PC-9 (cell line): ENCODE measurements around the gene HHIPL1. TPM values are rescaled to one million over a fixed set of nuclear protein-coding genes. Genes with fewer than 3 reads are reported as not detected.

Source experiments
- BruUV-seq: library from RNA; stranded (reverse); fragments of 400-500 nt; replicated peaks from 2 replicates; lab custom pipeline; 2021; lab: Mats Ljungman, UMichigan
- CTCF ChIA-PET: fragments of 300-600 bp; sonication (Branson Sonifier 250); formaldehyde crosslinking; loops from one replicate; lab custom pipeline; 2022; ENCODE audit warnings: antibody characterized with exemption; lab: Charles Lee
- POLR2A ChIA-PET: fragments of 300-600 bp; sonication (Branson Sonifier 250); formaldehyde crosslinking; loops from one replicate; lab custom pipeline; 2022; ENCODE audit warnings: antibody characterized with exemption; ENCODE audit not compliant: unreplicated experiment; lab: Charles Lee
- DNase-seq, 2 experiments: peaks; one replicate each; pipeline versions ENCODE4 v3.0.0 to v3.0.0-alpha.2; 2015 to 2022; ENCODE audit warnings: mixed read lengths in 1 of 2
- H2AFZ ChIP-seq: fragments of 200-600 bp; sonication (generic); 2 replicates; pipeline ENCODE4 v1.8.1; 2017; ENCODE audit warnings: antibody characterized with exemption
- H3F3A ChIP-seq: fragments of 200-600 bp; sonication (generic); 2 replicates; pipeline ENCODE4 v1.8.1; 2017; ENCODE audit warnings: antibody characterized with exemption, mild to moderate bottlenecking, low read depth; ENCODE audit not compliant: insufficient read depth
- H3K27ac ChIP-seq: fragments of 200-600 bp; sonication (generic); 2 replicates; pipeline ENCODE4 v1.6.1; 2016; ENCODE audit warnings: mixed run types
- H3K27me3 ChIP-seq: fragments of 200-600 bp; sonication (generic); 2 replicates; pipeline ENCODE4 v1.6.1; 2016; ENCODE audit warnings: low read depth, mixed run types; ENCODE audit not compliant: insufficient read depth
- H3K36me3 ChIP-seq: fragments of 200-600 bp; sonication (generic); 2 replicates; pipeline ENCODE4 v1.6.1; 2016; ENCODE audit warnings: low read depth, mixed run types
- H3K4me1 ChIP-seq: fragments of 200-600 bp; sonication (generic); replicated peaks from 2 replicates; pipeline ENCODE4 v1.6.1; 2016; ENCODE audit warnings: mixed run types; ENCODE audit not compliant: insufficient read depth
- H3K4me2 ChIP-seq: fragments of 200-600 bp; sonication (generic); 2 replicates; pipeline ENCODE4 v1.6.1; 2017; ENCODE audit warnings: mixed run types
- H3K4me3 ChIP-seq: fragments of 200-600 bp; sonication (generic); 2 replicates; pipeline ENCODE4 v1.6.1; 2016; ENCODE audit warnings: mixed run types
- H3K79me2 ChIP-seq: fragments of 200-600 bp; sonication (generic); 2 replicates; pipeline ENCODE4 v1.6.1; 2017; ENCODE audit warnings: low read depth, mixed run types
- H3K9me2 ChIP-seq: fragments of 200-600 bp; sonication (generic); 2 replicates; pipeline ENCODE4 v1.8.1; 2017; ENCODE audit warnings: mild to moderate bottlenecking; ENCODE audit not compliant: insufficient read depth
- H3K9me3 ChIP-seq: fragments of 200-600 bp; sonication (generic); 2 replicates; pipeline ENCODE4 v1.8.1; 2016; ENCODE audit warnings: low read depth; ENCODE audit not compliant: insufficient read depth
- H4K20me1 ChIP-seq: fragments of 200-600 bp; sonication (generic); 2 replicates; pipeline ENCODE4 v1.8.1; 2017; ENCODE audit not compliant: insufficient read depth
- EZH2 ChIP-seq: fragments of 200-600 bp; sonication (generic); IDR thresholded peaks from 2 replicates; pipeline ENCODE4 v1.8.0; 2017; ENCODE audit warnings: antibody characterized with exemption, low read depth
- intact Hi-C: fragments of 100-400 bp; cut with micrococcal nuclease; formaldehyde crosslinking; loops from one replicate; pipeline ENCODE4 v1.10.0; 2022; ENCODE audit not compliant: unreplicated experiment
- total RNA-seq: library from RNA; stranded (reverse); gene quantifications from 2 replicates; pipeline ENCODE4 v1.2.3, GENCODE V29; 2021
- TF ChIP-seq, protein P1 (sequence below): fragments of 200-600 bp; sonication (generic); conservative IDR thresholded peaks from 2 replicates; pipeline ENCODE4 v1.6.1; 2017; ENCODE audit warnings: mixed run types, antibody characterized with exemption, mild to moderate bottlenecking, moderate library complexity

HHIPL1 gene
- total RNA-seq, 1 experiment from 2014 or later: 0.28 TPM

DNA sequence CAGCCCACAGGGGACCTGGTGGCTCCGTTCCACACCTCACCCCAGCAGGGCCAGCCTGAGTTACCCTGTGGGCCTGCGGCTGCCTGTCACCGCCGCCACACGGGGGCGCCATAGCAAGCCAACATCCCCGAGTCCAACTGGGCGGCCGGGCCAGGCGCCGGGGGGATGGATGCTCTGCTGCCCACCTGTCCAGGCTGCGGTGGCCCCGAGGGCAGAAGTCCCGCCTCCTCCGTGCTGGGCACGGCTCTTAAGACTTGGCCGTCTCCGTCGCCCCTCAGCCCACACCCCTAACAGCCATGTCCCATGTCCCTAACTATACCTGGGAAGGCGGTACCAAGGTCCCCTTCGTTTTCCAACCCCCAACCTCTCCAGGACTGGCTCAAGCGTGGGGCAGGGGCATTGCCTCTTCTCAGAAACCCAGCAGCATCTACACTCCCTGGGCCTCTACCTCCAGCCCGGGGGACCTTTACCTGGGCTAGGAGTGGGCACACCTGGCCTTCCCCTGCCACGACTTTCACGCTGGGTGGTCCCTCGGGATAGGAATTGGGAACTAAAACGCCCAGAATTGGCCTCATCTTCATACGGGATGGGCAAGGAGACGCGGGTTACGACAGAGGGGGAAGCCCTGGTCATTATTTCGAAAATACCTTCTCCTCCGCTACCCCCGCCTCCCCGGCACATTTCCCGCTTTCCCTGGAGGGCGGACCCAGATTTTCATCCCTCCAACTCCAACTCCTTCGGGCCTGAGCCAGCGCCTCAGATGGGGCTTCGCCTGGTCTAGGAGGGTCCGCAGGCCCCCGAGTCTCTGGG, 38.1 kb downstream of the HHIPL1 start:
- intact Hi-C loops: loop anchor here (2.0 to 10.0 kb wide), 2 partner anchors 202 to 298 kb away; no protein-coding TSS in a partner anchor
- Histone ChIP-seq H4K20me1 (no peaks in the 10 kb centered on the region), H3K79me2 (no peaks in the 10 kb centered on the region), H3K4me3 (peak overlapping the region; percentile 61), H3K9me3 (no peaks in the 10 kb centered on the region), H3K4me1 (no peaks in the 10 kb centered on the region), H3K27ac (no peak overlapping the region), H3K27me3 (peaks cover 11% of the 10 kb centered on the region; the same call in 1 of the 2 replicates), H3F3A (no peaks in the 10 kb centered on the region), H3K9me2 (no peaks in the 10 kb centered on the region), H2AFZ (peak overlapping the region; percentile 90), H3K4me2 (peak overlapping the region; percentile 89), H3K36me3 (no peaks in the 10 kb centered on the region)
- CTCF ChIA-PET: interaction anchor here (0.7 kb wide), 1 partner anchor 422 kb away, joined by 4 read pairs; no protein-coding TSS in a partner anchor
- POLR2A ChIA-PET: no interaction called here
- DNase-seq: peak; percentile 36 to 52
- no peak for TF ChIP-seq EZH2
- TF ChIP-seq, protein P1, sequence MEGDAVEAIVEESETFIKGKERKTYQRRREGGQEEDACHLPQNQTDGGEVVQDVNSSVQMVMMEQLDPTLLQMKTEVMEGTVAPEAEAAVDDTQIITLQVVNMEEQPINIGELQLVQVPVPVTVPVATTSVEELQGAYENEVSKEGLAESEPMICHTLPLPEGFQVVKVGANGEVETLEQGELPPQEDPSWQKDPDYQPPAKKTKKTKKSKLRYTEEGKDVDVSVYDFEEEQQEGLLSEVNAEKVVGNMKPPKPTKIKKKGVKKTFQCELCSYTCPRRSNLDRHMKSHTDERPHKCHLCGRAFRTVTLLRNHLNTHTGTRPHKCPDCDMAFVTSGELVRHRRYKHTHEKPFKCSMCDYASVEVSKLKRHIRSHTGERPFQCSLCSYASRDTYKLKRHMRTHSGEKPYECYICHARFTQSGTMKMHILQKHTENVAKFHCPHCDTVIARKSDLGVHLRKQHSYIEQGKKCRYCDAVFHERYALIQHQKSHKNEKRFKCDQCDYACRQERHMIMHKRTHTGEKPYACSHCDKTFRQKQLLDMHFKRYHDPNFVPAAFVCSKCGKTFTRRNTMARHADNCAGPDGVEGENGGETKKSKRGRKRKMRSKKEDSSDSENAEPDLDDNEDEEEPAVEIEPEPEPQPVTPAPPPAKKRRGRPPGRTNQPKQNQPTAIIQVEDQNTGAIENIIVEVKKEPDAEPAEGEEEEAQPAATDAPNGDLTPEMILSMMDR: peak; percentile 83
- BruUV-seq: no TSS peak

DNA sequence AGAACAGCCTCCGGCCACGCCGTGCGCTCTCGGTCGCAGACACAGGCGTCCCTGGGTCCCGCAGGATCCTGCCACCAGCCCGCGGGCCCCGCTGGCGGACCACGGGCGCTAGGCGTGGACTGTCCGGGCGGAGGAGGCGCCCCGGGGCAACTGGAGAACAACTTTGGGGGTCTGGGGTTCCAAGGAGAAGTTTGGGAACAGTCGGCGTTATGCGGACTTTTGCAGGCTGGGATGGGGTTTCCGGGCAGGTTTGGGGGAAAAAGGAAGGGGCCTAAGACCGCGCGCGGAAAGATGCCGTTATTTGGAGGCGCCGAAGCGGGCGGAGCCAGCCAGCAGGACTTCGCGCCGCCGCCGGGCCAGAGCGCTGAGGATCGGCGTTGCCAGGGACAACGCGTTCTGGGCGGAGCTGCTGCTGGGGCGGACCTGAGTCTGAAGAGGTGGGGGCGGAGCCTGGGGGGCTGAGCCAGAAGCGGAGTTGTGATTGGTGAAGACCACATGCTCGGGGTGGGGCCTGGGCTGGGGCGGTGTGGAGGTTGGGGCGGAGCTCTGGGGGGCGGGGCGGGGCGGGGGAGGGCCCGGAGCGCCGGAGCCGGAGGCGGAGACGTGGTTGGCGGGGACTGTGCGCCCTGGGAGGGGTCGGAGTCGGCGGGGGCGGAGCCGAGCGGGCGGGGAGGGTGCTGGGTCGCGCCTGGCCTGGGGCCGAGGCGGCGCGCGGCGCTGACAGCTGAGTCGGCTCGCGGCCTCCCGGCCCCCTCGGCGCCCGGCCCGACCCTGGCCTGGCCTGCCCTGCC, 38.9 kb downstream of the HHIPL1 start, which contains the start of gene CYP46A1:
Gene CYP46A1, plus strand, starts transcription at position 680 of the 791 bp plus-strand sequence. CDS start 120 bp downstream, outside the sequence.
- no peaks in the 10 kb centered on the region for H3K9me3 ChIP-seq
- BruUV-seq: no TSS peak
- peak within 1 kb of the TSS; percentile 90 for H2AFZ ChIP-seq
- intact Hi-C loops: loop anchor here (2.0 to 10.0 kb wide), 2 partner anchors 201 to 299 kb away; no protein-coding TSS in a partner anchor
- H3K4me1 ChIP-seq: no peaks in the 10 kb centered on the region
- H4K20me1 ChIP-seq: no peaks in the 10 kb centered on the region
- peaks cover 12% of the 10 kb centered on the region; the same call in 1 of the 2 replicates for H3K27me3 ChIP-seq
- peak within 1 kb of the TSS; percentile 89 for H3K4me2 ChIP-seq
- H3F3A ChIP-seq: no peaks in the 10 kb centered on the region
- no peak within 1 kb of the TSS for H3K27ac ChIP-seq
- POLR2A ChIA-PET: interaction anchor here (0.5 kb wide), 1 partner anchor 80 kb away, joined by 5 read pairs; the partner anchor contains the start of gene CCDC85C
- H3K36me3 ChIP-seq: no peaks in the 10 kb centered on the region
- no peaks in the 10 kb centered on the region for H3K79me2 ChIP-seq
- TF ChIP-seq, protein P1: no peak
- no peak for TF ChIP-seq EZH2
- H3K9me2 ChIP-seq: no peaks in the 10 kb centered on the region
- DNase-seq: peak; percentile 85 to 90
- H3K4me3 ChIP-seq: peak within 1 kb of the TSS; percentile 61
- CTCF ChIA-PET: interaction anchor here (0.6 kb wide), 1 partner anchor 510 kb away, joined by 3 read pairs; no protein-coding TSS in a partner anchor
